ENCODE measurements around the gene RBX1.
A peak's percentile ranks its signal among the peaks of the same experiment; 100 is the strongest.

RBX1 gene

GRCh38 chr22:40919446-40919845 lies 31.7 kb upstream of the RBX1 start:
- TF ChIP-seq POU6F1 (CRISPR knock-in tag; IDR thresholded peaks at IDR 0.05; ENCODE audit: borderline replicate concordance, low read depth) (no peak), ZNF565 (CRISPR knock-in tag; conservative IDR thresholded peaks at IDR 0.05; ENCODE audit: low read depth) (no peak), ESRRG (CRISPR knock-in tag; IDR thresholded peaks at IDR 0.05) (no peak), ZFP30 (CRISPR knock-in tag; IDR thresholded peaks at IDR 0.05) (no peak), CSDC2 (CRISPR knock-in tag; IDR thresholded peaks at IDR 0.05) (no peak), CREB5 (CRISPR knock-in tag; IDR thresholded peaks at IDR 0.05; ENCODE audit: low read depth) (no peak), ZC3H10 (CRISPR knock-in tag; IDR thresholded peaks at IDR 0.05) (no peak)
- ATAC-seq, result no peak

DNA sequence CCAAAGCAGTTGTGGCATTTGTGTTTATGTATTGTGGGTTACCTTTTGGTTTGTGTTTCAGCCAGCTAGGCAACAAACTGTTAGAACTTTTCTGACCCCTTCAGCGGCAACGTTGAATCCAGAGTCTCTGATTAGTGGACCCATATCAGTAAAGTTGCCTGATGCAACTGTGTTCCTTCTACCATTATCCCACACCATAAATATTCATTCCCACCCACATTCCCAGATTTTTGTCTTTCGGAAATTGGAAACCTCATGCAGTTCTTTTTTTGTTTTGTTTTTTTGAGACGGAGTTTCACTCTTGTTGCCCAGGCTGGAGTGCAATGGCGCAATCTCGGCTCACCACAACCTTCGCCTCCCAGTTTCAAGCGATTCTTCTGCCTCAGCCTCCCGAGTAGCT lies 30.7 kb upstream of the RBX1 start:
- ATAC-seq, result no peak
- no peak for TF ChIP-seq POU6F1 (CRISPR knock-in tag; IDR thresholded peaks at IDR 0.05; ENCODE audit: borderline replicate concordance, low read depth)
- TF ChIP-seq OSR1 (CRISPR knock-in tag; IDR thresholded peaks at IDR 0.05), result no peak
- no peak for TF ChIP-seq ZC3H10 (CRISPR knock-in tag; IDR thresholded peaks at IDR 0.05)
- TF ChIP-seq TCF4 (CRISPR knock-in tag; IDR thresholded peaks at IDR 0.05; ENCODE audit: borderline replicate concordance), result no peak
- TF ChIP-seq CSDC2 (CRISPR knock-in tag; IDR thresholded peaks at IDR 0.05), result no peak
- no peak for TF ChIP-seq ZFP3 (CRISPR knock-in tag; IDR thresholded peaks at IDR 0.05)
- no peak for TF ChIP-seq CREB5 (CRISPR knock-in tag; IDR thresholded peaks at IDR 0.05; ENCODE audit: low read depth)
- TF ChIP-seq RARB (CRISPR knock-in tag; IDR thresholded peaks at IDR 0.05), result no peak
- no peak for TF ChIP-seq PPARA (CRISPR knock-in tag; IDR thresholded peaks at IDR 0.05; ENCODE audit: borderline replicate concordance)
- TF ChIP-seq TSHZ2 (CRISPR knock-in tag; IDR thresholded peaks at IDR 0.05), result no peak
- no peak for TF ChIP-seq PATZ1 (CRISPR knock-in tag; IDR thresholded peaks at IDR 0.05; ENCODE audit: borderline replicate concordance)
- no peak for TF ChIP-seq GLIS3 (CRISPR knock-in tag; IDR thresholded peaks at IDR 0.05)
- no peak for TF ChIP-seq TOX (CRISPR knock-in tag; IDR thresholded peaks at IDR 0.05; ENCODE audit: borderline replicate concordance)
- TF ChIP-seq SNAI2 (CRISPR knock-in tag; IDR thresholded peaks at IDR 0.05), result no peak
- no peak for TF ChIP-seq ZNF565 (CRISPR knock-in tag; conservative IDR thresholded peaks at IDR 0.05; ENCODE audit: low read depth)

GRCh38 chr22:40922484-40923303 lies 28.5 kb upstream of the RBX1 start:
- ATAC-seq, result peak; percentile 67
- TF ChIP-seq, protein P1, sequence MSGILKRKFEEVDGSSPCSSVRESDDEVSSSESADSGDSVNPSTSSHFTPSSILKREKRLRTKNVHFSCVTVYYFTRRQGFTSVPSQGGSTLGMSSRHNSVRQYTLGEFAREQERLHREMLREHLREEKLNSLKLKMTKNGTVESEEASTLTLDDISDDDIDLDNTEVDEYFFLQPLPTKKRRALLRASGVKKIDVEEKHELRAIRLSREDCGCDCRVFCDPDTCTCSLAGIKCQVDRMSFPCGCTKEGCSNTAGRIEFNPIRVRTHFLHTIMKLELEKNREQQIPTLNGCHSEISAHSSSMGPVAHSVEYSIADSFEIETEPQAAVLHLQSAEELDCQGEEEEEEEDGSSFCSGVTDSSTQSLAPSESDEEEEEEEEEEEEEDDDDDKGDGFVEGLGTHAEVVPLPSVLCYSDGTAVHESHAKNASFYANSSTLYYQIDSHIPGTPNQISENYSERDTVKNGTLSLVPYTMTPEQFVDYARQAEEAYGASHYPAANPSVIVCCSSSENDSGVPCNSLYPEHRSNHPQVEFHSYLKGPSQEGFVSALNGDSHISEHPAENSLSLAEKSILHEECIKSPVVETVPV (CRISPR knock-in tag; IDR thresholded peaks at IDR 0.05), result no peak
- TF ChIP-seq ZFP30 (CRISPR knock-in tag; IDR thresholded peaks at IDR 0.05) (no peak), ZNF8 (CRISPR knock-in tag; IDR thresholded peaks at IDR 0.05) (no peak), TSHZ2 (CRISPR knock-in tag; IDR thresholded peaks at IDR 0.05) (no peak), CSDC2 (CRISPR knock-in tag; IDR thresholded peaks at IDR 0.05) (no peak)
